ENCODE data around the gene MAP2K5. TPM values are rescaled to one million over a fixed set of nuclear protein-coding genes. Genes with fewer than 3 reads are reported as not detected.

MAP2K5 gene
- total RNA-seq, 1 donor from 2014 or later = 29.8 TPM

GRCh38 chr15:67606742-67607141 is 64.2 kb downstream of the MAP2K5 start:
- H3K27ac Mint-ChIP-seq = no peak overlapping the region
- no peak for DNase-seq (ENCODE audit: low spot score in 2 of 2, unreplicated experiment in 2 of 2)
- peaks cover 7% of the 10 kb centered on the region for H3K36me3 Mint-ChIP-seq
- H3K27me3 Mint-ChIP-seq (ENCODE audit: low read depth) = no peaks in the 10 kb centered on the region
- H3K4me3 Mint-ChIP-seq = no peak overlapping the region
- H3K9me3 Mint-ChIP-seq = no peaks in the 10 kb centered on the region
- peaks cover 2% of the 10 kb centered on the region for H3K4me1 Mint-ChIP-seq
- TF ChIP-seq, protein P1, sequence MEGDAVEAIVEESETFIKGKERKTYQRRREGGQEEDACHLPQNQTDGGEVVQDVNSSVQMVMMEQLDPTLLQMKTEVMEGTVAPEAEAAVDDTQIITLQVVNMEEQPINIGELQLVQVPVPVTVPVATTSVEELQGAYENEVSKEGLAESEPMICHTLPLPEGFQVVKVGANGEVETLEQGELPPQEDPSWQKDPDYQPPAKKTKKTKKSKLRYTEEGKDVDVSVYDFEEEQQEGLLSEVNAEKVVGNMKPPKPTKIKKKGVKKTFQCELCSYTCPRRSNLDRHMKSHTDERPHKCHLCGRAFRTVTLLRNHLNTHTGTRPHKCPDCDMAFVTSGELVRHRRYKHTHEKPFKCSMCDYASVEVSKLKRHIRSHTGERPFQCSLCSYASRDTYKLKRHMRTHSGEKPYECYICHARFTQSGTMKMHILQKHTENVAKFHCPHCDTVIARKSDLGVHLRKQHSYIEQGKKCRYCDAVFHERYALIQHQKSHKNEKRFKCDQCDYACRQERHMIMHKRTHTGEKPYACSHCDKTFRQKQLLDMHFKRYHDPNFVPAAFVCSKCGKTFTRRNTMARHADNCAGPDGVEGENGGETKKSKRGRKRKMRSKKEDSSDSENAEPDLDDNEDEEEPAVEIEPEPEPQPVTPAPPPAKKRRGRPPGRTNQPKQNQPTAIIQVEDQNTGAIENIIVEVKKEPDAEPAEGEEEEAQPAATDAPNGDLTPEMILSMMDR (IDR thresholded peaks at IDR 0.05; ENCODE audit: unreplicated experiment) = no peak

- Mint-ChIP-seq H3K4me1 (peaks cover 7% of the 10 kb centered on the region), H3K27me3 (ENCODE audit: low read depth) (no peaks in the 10 kb centered on the region), H3K27ac (no peak overlapping the region), H3K36me3 (peaks cover 2% of the 10 kb centered on the region), H3K4me3 (no peak overlapping the region), H3K9me3 (no peaks in the 10 kb centered on the region)
- TF ChIP-seq, protein P1 (IDR thresholded peaks at IDR 0.05; ENCODE audit: unreplicated experiment) = no peak
- DNase-seq (ENCODE audit: low spot score in 2 of 2, unreplicated experiment in 2 of 2) = no peak
Observed at GRCh38 chr15:67607329-67607728, 64.8 kb downstream of the MAP2K5 start.

GRCh38 chr15:67607959-67608637 is 65.6 kb downstream of the MAP2K5 start:
- Mint-ChIP-seq H3K4me1 (peaks cover 10% of the 10 kb centered on the region), H3K27ac (no peak overlapping the region), H3K27me3 (ENCODE audit: low read depth) (no peaks in the 10 kb centered on the region), H3K9me3 (no peaks in the 10 kb centered on the region), H3K4me3 (no peak overlapping the region), H3K36me3 (peaks cover 2% of the 10 kb centered on the region)
- DNase-seq (ENCODE audit: low spot score in 2 of 2, unreplicated experiment in 2 of 2) = no peak
- TF ChIP-seq, protein P1 (IDR thresholded peaks at IDR 0.05; ENCODE audit: unreplicated experiment) = no peak

DNA sequence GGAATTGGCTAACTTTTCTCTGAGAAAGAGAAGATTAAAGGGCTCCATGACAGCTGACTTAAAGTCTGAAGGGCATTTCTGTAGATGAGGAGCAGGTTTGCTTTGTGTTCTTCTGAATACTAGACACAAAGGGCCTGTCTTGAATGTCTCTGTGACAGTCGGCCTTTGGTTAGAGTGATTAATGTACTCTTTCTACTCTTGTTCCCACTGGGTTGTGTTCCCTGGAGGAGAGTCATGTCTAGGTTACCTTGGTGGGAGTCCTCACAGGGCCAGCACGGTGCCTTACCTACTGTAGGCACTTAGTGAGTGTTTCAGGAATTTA is 66.1 kb downstream of the MAP2K5 start:
- no peak for DNase-seq (ENCODE audit: low spot score in 2 of 2, unreplicated experiment in 2 of 2)
- TF ChIP-seq, protein P1 (IDR thresholded peaks at IDR 0.05; ENCODE audit: unreplicated experiment) = no peak
- Mint-ChIP-seq H3K9me3 (no peaks in the 10 kb centered on the region), H3K36me3 (peaks cover 2% of the 10 kb centered on the region), H3K27me3 (ENCODE audit: low read depth) (no peaks in the 10 kb centered on the region), H3K4me3 (no peak overlapping the region), H3K27ac (no peak overlapping the region), H3K4me1 (peaks cover 10% of the 10 kb centered on the region)

DNA sequence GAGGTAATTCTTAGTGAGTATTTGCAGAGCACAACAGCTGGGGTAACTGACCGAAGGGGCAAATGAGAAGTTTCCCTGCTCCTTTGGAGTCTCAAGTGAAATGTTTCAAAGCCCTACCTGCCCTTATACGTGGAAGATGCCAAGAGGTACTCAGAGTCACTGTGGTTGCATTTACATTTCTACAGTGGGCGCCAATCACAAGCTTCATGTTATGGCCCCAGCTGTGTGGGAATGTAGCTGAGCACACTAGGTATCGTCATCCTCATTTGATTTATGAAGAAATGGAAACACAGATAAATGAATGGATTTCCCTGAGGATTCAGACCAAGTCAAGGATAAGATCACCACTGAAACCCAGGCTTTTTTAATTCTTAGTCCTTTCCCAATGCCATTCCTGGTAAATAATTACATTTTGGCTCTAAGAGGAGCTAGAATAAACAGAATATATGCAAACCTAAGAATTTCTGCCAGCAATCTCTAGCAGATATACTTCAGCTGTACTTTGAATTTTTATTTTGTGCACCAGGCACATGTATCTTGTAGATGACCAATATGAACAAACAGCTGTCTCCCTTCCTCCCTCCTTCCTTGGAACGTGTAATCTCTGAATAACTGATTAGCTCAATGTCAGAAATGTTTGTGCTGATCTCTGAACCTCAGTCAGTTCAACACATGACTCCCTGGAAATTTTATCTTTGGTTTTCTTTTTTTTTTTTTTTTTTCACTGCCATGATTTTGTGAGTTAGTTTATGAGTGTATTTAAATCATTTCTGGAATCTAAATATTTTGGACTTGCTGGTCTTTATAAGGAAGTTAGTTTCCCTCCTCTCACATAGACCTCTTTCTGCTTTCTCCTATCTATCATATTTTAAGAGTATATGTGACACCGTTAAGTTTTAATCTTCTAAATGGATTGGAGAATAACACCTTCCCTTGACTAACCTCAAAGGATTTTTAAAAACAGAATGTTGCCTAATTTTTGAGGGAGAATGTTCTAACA is 69.2 kb downstream of the MAP2K5 start:
- Mint-ChIP-seq H3K4me3 (no peak overlapping the region), H3K27ac (peak overlapping the region; percentile 8), H3K36me3 (peaks cover 2% of the 10 kb centered on the region), H3K4me1 (peaks cover 10% of the 10 kb centered on the region), H3K9me3 (no peaks in the 10 kb centered on the region), H3K27me3 (ENCODE audit: low read depth) (no peaks in the 10 kb centered on the region)
- no peak for DNase-seq (ENCODE audit: low spot score in 2 of 2, unreplicated experiment in 2 of 2)
- TF ChIP-seq, protein P1 (IDR thresholded peaks at IDR 0.05; ENCODE audit: unreplicated experiment) = no peak
